ENCODE data around the gene LAMB4.

The LAMB4 gene

DNA sequence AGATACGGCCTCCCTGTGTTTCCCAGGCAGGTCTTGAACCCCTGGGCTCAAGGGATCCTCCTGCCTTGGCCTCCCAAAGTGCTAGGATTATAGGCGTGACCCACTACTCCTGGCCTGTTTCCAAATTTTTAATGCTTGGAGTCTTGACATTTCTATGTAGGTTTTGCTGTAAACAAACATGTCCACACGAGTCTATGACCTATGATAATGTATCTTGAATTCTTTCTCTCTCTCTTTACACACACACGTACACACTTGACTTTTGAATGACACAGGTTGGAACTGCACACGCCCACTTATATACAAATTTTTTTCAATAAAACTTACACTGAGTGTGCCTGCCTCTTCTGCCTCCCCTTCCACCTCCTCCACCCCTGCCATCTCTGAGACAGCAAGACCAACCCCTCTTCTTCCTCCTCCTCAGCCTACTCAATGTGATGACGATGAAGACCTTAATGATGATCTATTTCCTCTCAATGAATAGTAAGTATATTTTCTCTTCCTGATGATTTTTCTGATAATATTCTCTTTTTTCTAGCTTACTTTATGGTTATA is 83.1 kb downstream of the LAMB4 start:
- Histone ChIP-seq H3K4me3 (ENCODE audit: low read depth, low read length) (no peak overlapping the region), H3K9me3 (no peaks in the 10 kb centered on the region), H3K36me3 (no peaks in the 10 kb centered on the region), H3K27me3 (no peaks in the 10 kb centered on the region), H3K4me1 (no peaks in the 10 kb centered on the region; the same call in 1 of the 2 replicates)
- no peak for DNase-seq
- TF ChIP-seq, protein P1, sequence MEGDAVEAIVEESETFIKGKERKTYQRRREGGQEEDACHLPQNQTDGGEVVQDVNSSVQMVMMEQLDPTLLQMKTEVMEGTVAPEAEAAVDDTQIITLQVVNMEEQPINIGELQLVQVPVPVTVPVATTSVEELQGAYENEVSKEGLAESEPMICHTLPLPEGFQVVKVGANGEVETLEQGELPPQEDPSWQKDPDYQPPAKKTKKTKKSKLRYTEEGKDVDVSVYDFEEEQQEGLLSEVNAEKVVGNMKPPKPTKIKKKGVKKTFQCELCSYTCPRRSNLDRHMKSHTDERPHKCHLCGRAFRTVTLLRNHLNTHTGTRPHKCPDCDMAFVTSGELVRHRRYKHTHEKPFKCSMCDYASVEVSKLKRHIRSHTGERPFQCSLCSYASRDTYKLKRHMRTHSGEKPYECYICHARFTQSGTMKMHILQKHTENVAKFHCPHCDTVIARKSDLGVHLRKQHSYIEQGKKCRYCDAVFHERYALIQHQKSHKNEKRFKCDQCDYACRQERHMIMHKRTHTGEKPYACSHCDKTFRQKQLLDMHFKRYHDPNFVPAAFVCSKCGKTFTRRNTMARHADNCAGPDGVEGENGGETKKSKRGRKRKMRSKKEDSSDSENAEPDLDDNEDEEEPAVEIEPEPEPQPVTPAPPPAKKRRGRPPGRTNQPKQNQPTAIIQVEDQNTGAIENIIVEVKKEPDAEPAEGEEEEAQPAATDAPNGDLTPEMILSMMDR (IDR thresholded peaks at IDR 0.05; ENCODE audit: low read depth, low read length): no peak

DNA sequence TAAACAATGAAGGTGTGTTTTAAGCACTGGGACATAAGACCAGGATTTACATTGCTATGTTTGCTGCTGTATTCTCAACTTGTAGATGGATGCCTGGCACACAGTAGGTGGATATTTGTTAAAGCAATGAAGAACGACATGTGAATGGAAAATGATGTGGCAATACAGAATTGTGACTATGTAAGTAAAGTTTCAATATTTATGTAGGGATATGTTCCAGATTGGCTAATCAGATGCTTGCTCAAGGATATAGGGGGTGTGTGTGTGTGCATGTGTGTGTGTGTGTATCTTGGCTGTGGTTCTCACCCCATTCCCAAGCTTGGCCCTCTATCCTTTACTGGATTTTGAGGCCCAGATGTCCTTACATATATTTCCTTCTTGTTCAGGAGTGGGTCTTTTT is 84.5 kb downstream of the LAMB4 start:
- no peaks in the 10 kb centered on the region for H3K9me3 ChIP-seq
- no peaks in the 10 kb centered on the region for H3K36me3 ChIP-seq
- no peak overlapping the region for H3K4me3 ChIP-seq (ENCODE audit: low read depth, low read length)
- TF ChIP-seq, protein P1 (IDR thresholded peaks at IDR 0.05; ENCODE audit: low read depth, low read length): no peak
- no peak for DNase-seq
- no peaks in the 10 kb centered on the region; the same call in 1 of the 2 replicates for H3K4me1 ChIP-seq
- H3K27me3 ChIP-seq: no peaks in the 10 kb centered on the region

DNA sequence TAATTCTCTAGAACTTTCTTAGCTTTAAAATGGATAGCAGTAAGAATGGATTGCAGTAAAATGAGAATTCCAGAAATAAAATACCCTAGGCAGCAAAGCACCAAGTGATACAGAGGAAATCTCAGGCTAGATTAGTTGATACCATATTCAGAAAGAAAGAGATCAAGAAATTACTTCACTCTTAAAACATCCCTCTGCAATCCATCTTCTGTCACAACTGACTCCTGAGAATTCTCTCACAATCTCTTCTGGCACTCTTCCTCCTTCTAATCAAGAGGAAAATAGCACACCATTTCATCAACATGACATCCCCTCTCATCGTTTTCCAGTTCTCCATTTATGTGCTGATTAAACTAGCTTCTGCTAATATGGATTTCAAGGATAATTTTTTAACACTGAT is 85.0 kb downstream of the LAMB4 start:
- Histone ChIP-seq H3K27me3 (no peaks in the 10 kb centered on the region), H3K36me3 (no peaks in the 10 kb centered on the region), H3K4me3 (ENCODE audit: low read depth, low read length) (no peak overlapping the region), H3K4me1 (no peaks in the 10 kb centered on the region; the same call in 1 of the 2 replicates), H3K9me3 (no peaks in the 10 kb centered on the region)
- TF ChIP-seq, protein P1 (IDR thresholded peaks at IDR 0.05; ENCODE audit: low read depth, low read length): no peak
- DNase-seq: no peak

DNA sequence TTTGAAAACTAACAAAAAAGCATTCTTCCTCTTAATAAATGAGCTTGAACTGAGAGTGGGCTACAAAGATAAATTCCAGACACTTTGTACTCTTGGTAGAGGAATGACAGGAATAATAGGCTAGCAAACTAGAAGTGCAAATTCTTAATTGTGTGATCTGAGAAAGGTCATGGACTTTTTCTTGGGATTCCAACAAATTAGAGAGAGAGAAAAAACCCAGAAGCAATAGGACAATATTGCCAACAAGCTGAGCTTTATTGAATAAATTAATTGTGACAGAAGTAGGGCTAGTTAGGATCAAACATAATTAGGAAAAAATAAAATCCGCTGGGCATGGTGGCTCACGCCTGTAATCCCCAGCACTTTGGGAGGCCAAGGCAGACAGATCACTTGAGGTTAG is 85.8 kb downstream of the LAMB4 start:
- TF ChIP-seq, protein P1 (IDR thresholded peaks at IDR 0.05; ENCODE audit: low read depth, low read length): no peak
- Histone ChIP-seq H3K9me3 (no peaks in the 10 kb centered on the region), H3K27me3 (no peaks in the 10 kb centered on the region), H3K4me1 (no peaks in the 10 kb centered on the region; the same call in 1 of the 2 replicates), H3K4me3 (ENCODE audit: low read depth, low read length) (no peak overlapping the region), H3K36me3 (no peaks in the 10 kb centered on the region)
- no peak for DNase-seq

DNA sequence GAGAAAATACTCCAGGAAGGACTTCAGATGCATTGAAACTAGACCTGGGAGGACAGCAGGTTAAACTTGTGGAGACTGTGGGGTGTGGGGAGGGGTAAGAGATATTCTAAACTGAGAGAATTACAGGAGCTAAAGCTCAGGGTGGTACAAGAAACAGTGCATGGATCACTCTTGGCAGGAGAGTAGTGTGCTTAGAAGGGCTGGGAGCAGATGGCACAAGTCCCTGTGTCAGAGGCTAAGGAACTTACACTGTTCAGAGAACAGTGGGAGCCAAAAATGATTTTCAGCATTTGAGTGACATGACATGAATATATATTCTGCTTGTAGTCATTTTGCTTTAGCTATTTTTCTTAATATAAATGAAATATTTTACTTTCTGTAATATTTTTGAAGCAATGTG is 91.2 kb downstream of the LAMB4 start:
- no peak for DNase-seq
- Histone ChIP-seq H3K4me3 (ENCODE audit: low read depth, low read length) (no peak overlapping the region), H3K4me1 (no peaks in the 10 kb centered on the region), H3K27me3 (no peaks in the 10 kb centered on the region), H3K36me3 (no peaks in the 10 kb centered on the region), H3K9me3 (no peaks in the 10 kb centered on the region)
- TF ChIP-seq, protein P1 (IDR thresholded peaks at IDR 0.05; ENCODE audit: low read depth, low read length): no peak

DNA sequence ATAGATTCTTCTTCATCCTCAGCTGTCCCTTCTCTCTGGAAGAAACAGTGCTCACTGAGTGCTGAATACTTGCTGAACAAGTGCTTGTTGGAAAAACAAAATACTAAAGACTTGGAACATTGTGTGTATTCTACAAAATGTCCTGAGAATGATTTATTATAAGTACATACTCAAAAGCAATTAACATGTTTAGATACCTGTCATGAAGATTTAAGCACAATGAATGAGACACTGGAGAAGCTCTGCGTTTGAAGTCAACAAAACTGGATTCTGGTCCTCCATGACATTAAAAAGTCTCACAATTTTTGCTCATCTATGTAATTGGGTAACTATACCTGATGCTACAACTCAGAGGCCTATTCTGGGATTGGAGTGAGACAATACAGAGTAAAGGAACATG is 92.4 kb downstream of the LAMB4 start:
- TF ChIP-seq, protein P1 (IDR thresholded peaks at IDR 0.05; ENCODE audit: low read depth, low read length): no peak
- H3K4me1 ChIP-seq: no peaks in the 10 kb centered on the region
- no peaks in the 10 kb centered on the region for H3K27me3 ChIP-seq
- H3K36me3 ChIP-seq: no peaks in the 10 kb centered on the region
- no peak overlapping the region for H3K4me3 ChIP-seq (ENCODE audit: low read depth, low read length)
- no peak for DNase-seq
- H3K9me3 ChIP-seq: no peaks in the 10 kb centered on the region
